PC-9 (cell line): Measurements from ENCODE around the gene DPYSL5.

ENCODE experiments used
- CTCF ChIP-seq: fragments of 200-600 bp; sonication (generic); conservative IDR thresholded peaks from 2 replicates; pipeline ENCODE4 v1.6.1; 2017; ENCODE audit warnings: mixed run types, antibody characterized with exemption, mild to moderate bottlenecking, moderate library complexity
- EZH2 ChIP-seq: fragments of 200-600 bp; sonication (generic); IDR thresholded peaks from 2 replicates; pipeline ENCODE4 v1.8.0; 2017; ENCODE audit warnings: antibody characterized with exemption, low read depth

GRCh38 chr2:26913606-26913998 is 65.7 kb downstream of the DPYSL5 start:
- no peak for TF ChIP-seq CTCF
- TF ChIP-seq EZH2, result no peak
